Activated CD4-positive, alpha-beta T cell treated with anti-CD3 and anti-CD28 coated beads, Interleukin-2, Interleukin-6, amounts not matched to agents 100 ng/mL and 50 ng/mL, durations not matched to agents 16 hours and 8 hours (primary cell): ENCODE results near the gene SBNO1.
A peak's percentile ranks its signal among the peaks of the same experiment; 100 is the strongest.
"Not testable (repeated sequence)": the region's sequence is repeated elsewhere in the genome, so short reads cannot be mapped to it uniquely, and the experiment has no call there.

Experiments
- DNase-seq: peaks from one replicate; pipeline ENCODE4 v3.0.0-alpha.2; 2020

SBNO1 gene

GRCh38 chr12:123364532-123365024, at the start of gene SBNO1:
SBNO1 (minus strand) TSS chr12:123364847; CDS start chr12:123350441, 14,406 bp downstream.
- DNase-seq = peak; percentile 94

DNA sequence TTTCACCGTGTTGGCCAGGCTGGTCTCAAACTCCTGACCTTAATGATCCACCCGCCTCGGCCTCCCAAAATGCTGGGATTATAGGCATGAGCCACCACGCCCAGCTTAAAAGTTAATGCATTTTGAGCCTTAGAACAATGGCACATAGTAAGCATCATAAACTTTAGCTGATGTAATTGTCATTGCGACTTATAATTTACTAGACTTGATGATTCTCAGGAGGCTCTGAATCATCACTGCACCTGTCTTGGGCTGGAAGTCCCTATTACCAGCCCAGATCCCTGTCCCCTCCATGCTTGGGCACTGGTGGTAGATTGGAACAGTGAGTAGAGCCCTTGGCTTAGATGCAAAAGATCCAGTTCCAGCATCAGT, 45.4 kb upstream of the SBNO1 start:
- DNase-seq = no peak

DNA sequence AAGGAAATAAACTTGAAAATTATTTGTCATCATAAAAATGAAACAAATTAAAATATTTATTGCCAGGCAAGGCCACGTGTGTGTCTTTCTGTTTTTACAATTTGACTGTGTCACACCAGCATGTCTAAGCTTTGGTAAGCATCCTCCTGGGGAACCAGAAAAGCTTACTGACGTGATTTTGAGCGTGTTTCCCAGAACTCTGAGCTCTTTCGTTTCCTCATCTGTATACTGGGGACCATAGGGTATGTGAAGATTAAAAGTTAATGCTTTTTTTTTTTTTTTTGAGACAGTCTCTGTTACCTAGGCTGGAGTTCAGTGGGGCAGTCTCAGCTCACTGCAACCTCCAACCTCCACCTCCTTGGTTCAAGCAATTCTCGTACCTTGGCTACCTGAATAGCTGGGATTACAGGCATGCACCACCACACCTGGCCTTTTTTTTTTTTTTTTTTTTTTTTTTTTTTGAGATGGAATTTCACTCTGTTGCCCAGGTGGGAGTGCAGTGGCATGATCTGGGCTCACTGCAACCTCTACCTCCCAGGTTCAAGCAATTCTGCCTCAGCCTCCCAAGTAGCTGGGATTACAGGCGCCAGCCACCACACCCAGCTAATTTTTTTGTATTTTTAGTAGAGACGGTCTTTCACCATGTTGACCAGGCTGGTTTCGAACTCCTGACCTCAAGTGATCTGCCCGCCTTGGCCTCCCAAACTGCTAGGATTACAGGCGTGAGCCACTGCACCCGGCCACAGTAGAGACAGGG, 44.8 kb upstream of the SBNO1 start:
- not testable (repeated sequence) for DNase-seq

- DNase-seq = not testable (repeated sequence)
Measured at GRCh38 chr12:123408619-123409018, 44.0 kb upstream of the SBNO1 start.

DNA sequence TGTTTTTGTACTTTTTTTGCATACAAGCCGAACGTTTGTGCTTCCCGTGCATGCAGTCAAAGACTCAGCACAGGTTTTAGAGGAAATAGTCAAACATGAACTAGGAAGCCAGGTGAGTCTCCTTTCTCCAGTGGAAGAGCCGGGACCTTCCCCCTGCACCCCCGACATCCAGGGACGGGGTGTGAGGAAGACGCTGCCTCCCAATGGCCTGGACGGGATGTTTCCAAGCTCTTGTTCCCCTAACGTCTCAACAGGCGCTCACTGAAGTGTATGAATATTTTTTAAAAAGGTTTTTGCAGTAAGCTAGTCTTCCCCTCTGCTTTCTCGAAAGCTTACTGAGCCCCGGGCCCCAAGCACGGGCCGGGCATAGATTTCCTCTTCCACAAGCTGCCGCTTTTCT, 43.3 kb upstream of the SBNO1 start:
- not testable (repeated sequence) for DNase-seq

- DNase-seq = not testable (repeated sequence)
Measured at GRCh38 chr12:123407269-123407668, 42.6 kb upstream of the SBNO1 start.

DNA sequence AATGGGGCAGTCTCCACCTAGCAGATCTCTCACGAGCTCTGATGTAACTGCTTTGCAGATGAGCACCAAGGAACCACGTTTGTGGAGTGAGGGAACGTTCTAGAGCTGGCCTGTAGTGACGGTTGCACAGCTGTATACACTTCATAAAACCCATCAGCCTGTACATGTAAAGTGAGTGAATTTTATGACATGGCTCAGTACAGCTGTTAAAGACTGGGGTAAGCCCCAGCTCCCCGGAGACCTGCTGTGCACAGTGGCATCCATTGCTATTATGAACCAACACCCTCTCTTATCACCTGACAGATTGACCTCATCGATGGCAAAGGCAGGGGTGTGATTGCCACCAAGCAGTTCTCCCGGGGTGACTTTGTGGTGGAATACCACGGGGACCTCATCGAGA, 39.9 kb upstream of the SBNO1 start:
- DNase-seq = no peak

- DNase-seq = no peak
Measured at GRCh38 chr12:123401753-123402683, 37.4 kb upstream of the SBNO1 start.

GRCh38 chr12:123399255-123399617, 34.6 kb upstream of the SBNO1 start:
- DNase-seq = no peak

GRCh38 chr12:123398550-123399254, 34.1 kb upstream of the SBNO1 start:
- DNase-seq = no peak

DNA sequence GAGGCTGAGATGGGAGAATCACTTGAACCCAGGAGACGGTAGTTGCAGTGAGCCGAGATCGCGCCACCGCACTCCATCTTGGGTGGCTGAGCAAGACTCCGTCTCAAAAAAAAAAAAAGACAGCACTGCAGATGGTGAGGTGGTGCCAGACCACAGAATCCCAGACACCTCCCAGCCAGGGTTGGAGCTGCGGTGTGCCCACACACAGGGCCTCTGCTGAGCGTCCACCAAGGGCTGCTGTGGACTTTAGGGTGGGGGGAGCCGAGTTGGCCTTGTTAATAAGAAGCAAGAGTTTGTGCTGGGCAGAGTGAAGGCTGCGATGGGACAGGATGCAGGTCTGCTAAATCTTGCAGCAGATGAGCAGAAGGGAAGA, 33.5 kb upstream of the SBNO1 start:
- no peak for DNase-seq

DNA sequence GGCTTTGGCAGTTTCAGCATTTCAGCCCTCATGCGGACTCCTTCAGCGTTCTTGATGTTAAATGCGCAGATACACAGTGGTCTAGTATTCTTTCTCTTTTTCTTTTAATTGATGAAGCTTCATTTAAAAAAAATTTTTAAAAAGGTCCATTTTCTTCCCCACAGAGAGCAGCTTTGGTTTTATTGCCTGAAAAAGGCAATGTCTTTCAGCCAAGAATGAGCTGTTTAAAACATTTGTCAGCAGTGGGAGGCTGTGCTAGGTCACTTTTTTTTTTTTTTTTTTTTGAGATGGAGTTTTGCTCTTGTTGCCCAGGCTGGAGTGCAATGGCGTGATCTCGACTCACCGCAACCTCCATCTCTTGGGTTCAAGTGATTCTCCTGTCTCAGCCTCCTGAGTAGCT, 32.8 kb upstream of the SBNO1 start:
- DNase-seq = no peak

DNA sequence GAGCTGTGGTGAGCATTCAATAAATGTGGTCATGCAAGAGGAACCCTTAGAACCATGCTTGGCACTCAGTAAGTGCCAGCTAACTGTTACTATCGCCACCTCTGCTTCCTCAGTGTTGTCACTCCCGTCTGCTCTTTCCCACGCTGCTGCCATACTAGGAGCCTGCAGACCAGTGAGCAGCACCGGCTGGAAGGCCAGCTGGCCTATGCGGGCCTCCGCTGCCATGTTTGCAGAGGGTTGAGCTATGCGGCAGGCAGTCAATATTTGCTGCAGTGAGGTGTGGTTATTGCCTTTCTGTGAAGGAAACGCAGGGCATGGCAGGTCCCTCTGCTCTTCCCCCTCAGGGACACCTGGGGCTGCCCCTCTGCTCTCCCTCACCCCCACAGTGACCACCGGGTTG, 32.3 kb upstream of the SBNO1 start:
- no peak for DNase-seq

- no peak for DNase-seq
Measured at GRCh38 chr12:123396543-123396942, 31.9 kb upstream of the SBNO1 start.

DNA sequence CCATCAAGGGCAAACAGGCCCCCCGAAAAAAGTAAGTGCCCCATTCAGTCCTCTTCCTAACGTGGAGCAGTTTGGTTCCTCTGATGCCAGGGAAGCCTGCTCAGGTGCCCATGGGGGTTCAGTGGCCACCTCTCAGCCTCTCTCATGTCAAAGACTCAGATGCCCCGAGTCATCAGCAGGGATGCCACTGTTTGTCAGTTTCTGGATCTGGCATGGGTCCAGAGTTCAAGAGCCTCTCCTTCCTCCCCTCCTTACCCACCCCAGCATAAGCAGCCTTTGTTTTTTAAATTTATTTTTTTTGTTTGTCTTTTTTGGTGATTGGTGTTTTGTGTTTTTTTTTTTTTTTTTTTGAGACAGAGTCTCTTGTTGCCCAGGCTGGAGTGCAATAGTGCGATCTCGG, 30.6 kb upstream of the SBNO1 start:
- no peak for DNase-seq

GRCh38 chr12:123393747-123394146, 29.1 kb upstream of the SBNO1 start:
- DNase-seq = no peak

- DNase-seq = no peak
Measured at GRCh38 chr12:123391546-123392343, 27.1 kb upstream of the SBNO1 start.

- no peak for DNase-seq
Measured at GRCh38 chr12:123390498-123391426, 26.1 kb upstream of the SBNO1 start.

- DNase-seq = peak; percentile 32
Measured at GRCh38 chr12:123389560-123390351, 25.1 kb upstream of the SBNO1 start.

- peak; percentile 22 for DNase-seq
Measured at GRCh38 chr12:123388951-123389559, 24.4 kb upstream of the SBNO1 start.
